Measurements from ENCODE around the gene RNLS. TPM values are rescaled to one million over a fixed set of nuclear protein-coding genes. Genes with fewer than 3 reads are reported as not detected.

RNLS gene
- total and polyA plus RNA-seq, 4 donors, result 5.8 to 11.6 (median 7.9) TPM

DNA sequence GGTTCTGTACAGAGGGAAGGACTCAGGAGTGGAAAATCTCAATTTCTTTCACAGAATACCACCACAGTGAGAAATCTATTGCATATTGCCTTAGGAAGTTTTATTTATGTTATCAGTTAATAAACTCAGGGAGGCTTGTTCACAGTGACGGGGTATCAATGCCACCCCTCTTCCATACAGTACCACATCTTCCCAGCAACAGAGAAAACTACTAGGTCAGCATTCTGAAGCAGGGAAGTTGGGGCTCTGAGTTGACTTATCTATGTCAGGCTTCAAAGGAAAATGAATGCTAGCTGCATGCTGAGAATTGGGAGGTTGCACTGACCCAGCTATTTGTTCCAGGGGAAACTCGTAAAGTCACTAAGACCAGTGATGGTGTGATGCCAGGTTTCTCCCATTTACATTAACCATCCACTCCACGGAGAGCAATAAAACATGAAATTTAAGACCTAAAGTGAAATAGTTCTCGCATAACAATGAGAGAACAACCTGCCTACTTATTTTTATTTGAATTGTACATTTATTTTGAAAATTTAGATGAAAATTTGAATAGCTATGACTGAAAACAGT, 266.7 kb downstream of the RNLS start:
- WGBS, 2 donors, result 97 to 99% methylated on average over 4 of the region's 4 CpGs
- ATAC-seq (ENCODE audit: insufficient read depth, low FRiP score), result no peak
- Histone ChIP-seq H3K4me1 (ENCODE audit: control insufficient read depth in 5 of 5, insufficient read depth in 5 of 5, low read length in 5 of 5) (peaks cover 0 to 5% (median 0%) of the 10 kb centered on the region in 5 donors), H3K9ac (ENCODE audit: insufficient read depth in 1 of 2, low read length in 2 of 2) (no peak overlapping the region), H3K4me3 (no peak overlapping the region), H3K27ac (ENCODE audit: low read depth in 1 of 2, low read length in 1 of 2) (no peak overlapping the region), H3K9me3 (ENCODE audit: control insufficient read depth in 4 of 4, insufficient read depth in 3 of 4, low read length in 3 of 4) (peaks cover 0 to 12% (median 8%) of the 10 kb centered on the region in 4 donors), H3K36me3 (ENCODE audit: control insufficient read depth in 4 of 4, insufficient read depth in 4 of 4, low read length in 4 of 4) (no peaks in the 10 kb centered on the region), H3K27me3 (ENCODE audit: control insufficient read depth in 3 of 3, insufficient read depth in 3 of 3, low read length in 2 of 3) (no peaks in the 10 kb centered on the region)
- TF ChIP-seq, protein P1, sequence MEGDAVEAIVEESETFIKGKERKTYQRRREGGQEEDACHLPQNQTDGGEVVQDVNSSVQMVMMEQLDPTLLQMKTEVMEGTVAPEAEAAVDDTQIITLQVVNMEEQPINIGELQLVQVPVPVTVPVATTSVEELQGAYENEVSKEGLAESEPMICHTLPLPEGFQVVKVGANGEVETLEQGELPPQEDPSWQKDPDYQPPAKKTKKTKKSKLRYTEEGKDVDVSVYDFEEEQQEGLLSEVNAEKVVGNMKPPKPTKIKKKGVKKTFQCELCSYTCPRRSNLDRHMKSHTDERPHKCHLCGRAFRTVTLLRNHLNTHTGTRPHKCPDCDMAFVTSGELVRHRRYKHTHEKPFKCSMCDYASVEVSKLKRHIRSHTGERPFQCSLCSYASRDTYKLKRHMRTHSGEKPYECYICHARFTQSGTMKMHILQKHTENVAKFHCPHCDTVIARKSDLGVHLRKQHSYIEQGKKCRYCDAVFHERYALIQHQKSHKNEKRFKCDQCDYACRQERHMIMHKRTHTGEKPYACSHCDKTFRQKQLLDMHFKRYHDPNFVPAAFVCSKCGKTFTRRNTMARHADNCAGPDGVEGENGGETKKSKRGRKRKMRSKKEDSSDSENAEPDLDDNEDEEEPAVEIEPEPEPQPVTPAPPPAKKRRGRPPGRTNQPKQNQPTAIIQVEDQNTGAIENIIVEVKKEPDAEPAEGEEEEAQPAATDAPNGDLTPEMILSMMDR (IDR thresholded peaks at IDR 0.05; ENCODE audit: control extremely low read depth, extremely low read depth), result no peak
- DNase-seq, result no peak

DNA sequence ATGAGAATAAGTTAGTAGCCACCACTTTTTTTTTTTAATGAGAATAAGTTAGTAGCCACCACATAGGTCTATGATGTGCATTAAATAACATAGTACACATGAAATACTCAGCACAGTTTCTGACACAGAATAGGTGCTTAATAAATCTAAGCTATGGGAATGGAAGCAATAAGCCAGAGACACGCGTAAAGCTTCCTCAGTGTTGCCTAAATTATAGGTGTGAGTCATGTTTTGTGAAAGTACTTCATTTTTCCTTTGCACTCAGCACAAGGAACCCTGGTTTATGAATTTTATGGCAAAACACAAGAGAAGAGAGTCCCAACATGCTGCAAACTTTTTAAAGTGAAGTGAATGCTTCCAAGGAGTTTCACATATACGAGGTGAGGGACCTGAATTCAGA, 267.4 kb downstream of the RNLS start:
- no peaks in the 10 kb centered on the region for H3K36me3 ChIP-seq (ENCODE audit: control insufficient read depth in 4 of 4, insufficient read depth in 4 of 4, low read length in 4 of 4)
- WGBS, 2 donors, result 82% methylated on average over 3 of the region's 3 CpGs
- TF ChIP-seq, protein P1 (IDR thresholded peaks at IDR 0.05; ENCODE audit: control extremely low read depth, extremely low read depth), result no peak
- no peak for DNase-seq
- no peak for ATAC-seq (ENCODE audit: insufficient read depth, low FRiP score)
- no peak overlapping the region for H3K27ac ChIP-seq (ENCODE audit: low read depth in 1 of 2, low read length in 1 of 2)
- peaks cover 0 to 5% (median 0%) of the 10 kb centered on the region in 5 donors for H3K4me1 ChIP-seq (ENCODE audit: control insufficient read depth in 5 of 5, insufficient read depth in 5 of 5, low read length in 5 of 5)
- H3K9me3 ChIP-seq (ENCODE audit: control insufficient read depth in 4 of 4, insufficient read depth in 3 of 4, low read length in 3 of 4), result peaks cover 0 to 11% (median 8%) of the 10 kb centered on the region in 4 donors
- no peak overlapping the region for H3K4me3 ChIP-seq
- H3K27me3 ChIP-seq (ENCODE audit: control insufficient read depth in 3 of 3, insufficient read depth in 3 of 3, low read length in 2 of 3), result no peaks in the 10 kb centered on the region
- no peak overlapping the region for H3K9ac ChIP-seq (ENCODE audit: insufficient read depth in 1 of 2, low read length in 2 of 2)

GRCh38 chr10:88314362-88314761, 268.8 kb downstream of the RNLS start:
- Histone ChIP-seq H3K4me1 (ENCODE audit: control insufficient read depth in 5 of 5, insufficient read depth in 5 of 5, low read length in 5 of 5) (peaks cover 0 to 5% (median 0%) of the 10 kb centered on the region in 5 donors), H3K36me3 (ENCODE audit: control insufficient read depth in 4 of 4, insufficient read depth in 4 of 4, low read length in 4 of 4) (no peaks in the 10 kb centered on the region), H3K27me3 (ENCODE audit: control insufficient read depth in 3 of 3, insufficient read depth in 3 of 3, low read length in 2 of 3) (no peaks in the 10 kb centered on the region), H3K9me3 (ENCODE audit: control insufficient read depth in 4 of 4, insufficient read depth in 3 of 4, low read length in 3 of 4) (peaks cover 0 to 11% (median 0%) of the 10 kb centered on the region in 4 donors), H3K27ac (ENCODE audit: low read depth in 1 of 2, low read length in 1 of 2) (no peak overlapping the region), H3K9ac (ENCODE audit: insufficient read depth in 1 of 2, low read length in 2 of 2) (no peak overlapping the region), H3K4me3 (no peak overlapping the region)
- TF ChIP-seq, protein P1 (IDR thresholded peaks at IDR 0.05; ENCODE audit: control extremely low read depth, extremely low read depth), result no peak
- 77 to 85% methylated on average over 2 of the region's 2 CpGs for WGBS, 2 donors
- ATAC-seq (ENCODE audit: insufficient read depth, low FRiP score) (no peak), DNase-seq (peak; percentile 16 to 47 (median 38))

DNA sequence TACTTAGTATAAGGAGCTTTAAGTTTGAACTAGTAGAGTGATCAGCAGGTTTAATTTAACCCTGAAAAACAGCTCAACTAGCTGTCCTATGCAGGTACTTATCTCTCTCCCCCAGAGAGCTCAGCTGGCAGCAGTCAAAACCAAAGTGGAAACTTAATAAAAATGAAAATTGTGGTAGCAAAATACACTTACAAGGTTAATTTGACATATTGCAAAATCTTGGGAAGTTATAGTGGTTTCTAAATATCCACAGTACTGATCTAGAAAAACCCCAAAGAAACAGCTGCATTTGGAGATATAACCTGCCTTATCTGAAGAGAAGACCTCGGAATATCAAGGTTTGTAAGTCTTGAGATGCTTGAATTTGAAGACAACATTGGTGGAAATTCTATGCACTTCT, 269.2 kb downstream of the RNLS start:
- no peaks in the 10 kb centered on the region for H3K27me3 ChIP-seq (ENCODE audit: control insufficient read depth in 3 of 3, insufficient read depth in 3 of 3, low read length in 2 of 3)
- H3K27ac ChIP-seq (ENCODE audit: low read depth in 1 of 2, low read length in 1 of 2), result no peak overlapping the region
- ATAC-seq (ENCODE audit: insufficient read depth, low FRiP score), result no peak
- no peak overlapping the region for H3K4me3 ChIP-seq
- H3K36me3 ChIP-seq (ENCODE audit: control insufficient read depth in 4 of 4, insufficient read depth in 4 of 4, low read length in 4 of 4), result no peaks in the 10 kb centered on the region
- TF ChIP-seq, protein P1 (IDR thresholded peaks at IDR 0.05; ENCODE audit: control extremely low read depth, extremely low read depth), result no peak
- no peak for DNase-seq
- peaks cover 0 to 5% (median 0%) of the 10 kb centered on the region in 5 donors for H3K4me1 ChIP-seq (ENCODE audit: control insufficient read depth in 5 of 5, insufficient read depth in 5 of 5, low read length in 5 of 5)
- no peak overlapping the region for H3K9ac ChIP-seq (ENCODE audit: insufficient read depth in 1 of 2, low read length in 2 of 2)
- 43 to 58% methylated on average over 1 of the region's 1 CpG for WGBS, 2 donors
- peaks cover 0 to 9% (median 0%) of the 10 kb centered on the region in 4 donors for H3K9me3 ChIP-seq (ENCODE audit: control insufficient read depth in 4 of 4, insufficient read depth in 3 of 4, low read length in 3 of 4)

All from lung (tissue), 12 donors.